ENCODE measurements around the gene MPZL1.
A peak's percentile ranks its signal among the peaks of the same experiment; 100 is the strongest.
"Not testable (repeated sequence)": the region's sequence is repeated elsewhere in the genome, so short reads cannot be mapped to it uniquely, and the experiment has no call there.

The MPZL1 gene

DNA sequence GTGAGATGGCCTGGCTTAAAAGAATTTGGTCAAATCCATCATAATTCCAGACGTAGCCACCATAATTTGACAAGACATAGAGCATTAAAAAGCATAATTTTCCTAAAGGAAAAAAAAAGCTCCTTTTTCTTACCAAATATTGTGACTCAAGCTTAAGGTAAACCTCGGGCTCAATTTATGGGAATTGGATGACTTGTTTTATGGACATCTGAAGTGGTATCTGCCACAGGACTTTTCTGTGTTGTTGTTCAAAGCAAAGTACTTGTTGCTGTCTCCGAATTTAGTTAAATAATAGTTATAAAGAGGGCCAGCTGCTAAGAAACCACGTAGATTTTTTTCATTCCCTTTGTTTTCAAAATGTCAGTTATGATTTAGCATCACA, 1.1 kb downstream of the MPZL1 start:
- Histone ChIP-seq H3K4me1 (ENCODE audit: control insufficient read depth, insufficient read depth, low read length) (peaks cover 12% of the 10 kb centered on the region), H3K4me3 (ENCODE audit: low read length) (peak overlapping the region; percentile 86), H3K9me3 (ENCODE audit: control insufficient read depth, low read length) (no peaks in the 10 kb centered on the region), H3K36me3 (ENCODE audit: control insufficient read depth, insufficient read depth, low read length) (no peaks in the 10 kb centered on the region), H3K9ac (ENCODE audit: low read length) (peak overlapping the region; percentile 81), H3K27me3 (ENCODE audit: control insufficient read depth, insufficient read depth, low read length) (no peaks in the 10 kb centered on the region)

GRCh38 chr1:167723707-167724323, 2.0 kb downstream of the MPZL1 start:
- Histone ChIP-seq H3K9ac (ENCODE audit: low read length) (no peak overlapping the region), H3K4me1 (ENCODE audit: control insufficient read depth, insufficient read depth, low read length) (peaks cover 12% of the 10 kb centered on the region), H3K27me3 (ENCODE audit: control insufficient read depth, insufficient read depth, low read length) (no peaks in the 10 kb centered on the region), H3K9me3 (ENCODE audit: control insufficient read depth, low read length) (no peaks in the 10 kb centered on the region), H3K36me3 (ENCODE audit: control insufficient read depth, insufficient read depth, low read length) (no peaks in the 10 kb centered on the region), H3K4me3 (ENCODE audit: low read length) (no peak overlapping the region)

- Histone ChIP-seq H3K27me3 (ENCODE audit: control insufficient read depth, insufficient read depth, low read length) (no peaks in the 10 kb centered on the region), H3K9ac (ENCODE audit: low read length) (no peak overlapping the region), H3K4me3 (ENCODE audit: low read length) (no peak overlapping the region), H3K9me3 (ENCODE audit: control insufficient read depth, low read length) (no peaks in the 10 kb centered on the region), H3K36me3 (ENCODE audit: control insufficient read depth, insufficient read depth, low read length) (no peaks in the 10 kb centered on the region), H3K4me1 (ENCODE audit: control insufficient read depth, insufficient read depth, low read length) (peaks cover 12% of the 10 kb centered on the region)
Observed at GRCh38 chr1:167726008-167726407, 4.2 kb downstream of the MPZL1 start.

DNA sequence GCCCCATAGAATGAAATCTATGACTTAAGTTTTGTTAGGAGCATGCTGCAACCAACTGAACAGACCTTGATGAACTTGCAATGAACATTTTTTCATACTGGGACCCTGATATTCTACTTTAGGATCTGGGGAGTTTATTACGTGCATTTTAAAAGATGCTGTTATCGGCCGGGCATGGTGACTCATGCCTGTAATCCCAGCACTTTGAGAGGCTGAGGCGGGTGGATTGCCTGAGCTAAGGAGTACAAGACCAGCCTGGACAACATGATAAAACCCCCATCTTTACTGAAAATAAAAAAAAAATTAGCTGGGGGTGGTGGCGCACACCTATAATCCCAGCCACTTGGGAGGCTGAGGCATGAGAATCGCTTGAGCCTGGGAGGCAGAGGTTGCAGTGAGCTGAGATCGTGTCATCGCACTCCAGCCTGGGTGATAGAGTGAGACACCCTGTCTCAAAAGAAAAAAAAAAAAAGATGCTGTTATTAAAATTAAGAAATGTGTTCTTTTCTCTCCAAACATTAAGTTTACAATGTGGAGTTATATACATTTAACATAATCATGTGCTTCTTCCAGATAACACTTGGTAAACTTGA, 7.1 kb downstream of the MPZL1 start:
- H3K9ac ChIP-seq (ENCODE audit: low read length) = no peak overlapping the region
- peaks cover 5% of the 10 kb centered on the region for H3K4me1 ChIP-seq (ENCODE audit: control insufficient read depth, insufficient read depth, low read length)
- H3K9me3 ChIP-seq (ENCODE audit: control insufficient read depth, low read length) = no peaks in the 10 kb centered on the region
- no peak overlapping the region for H3K4me3 ChIP-seq (ENCODE audit: low read length)
- no peaks in the 10 kb centered on the region for H3K27me3 ChIP-seq (ENCODE audit: control insufficient read depth, insufficient read depth, low read length)
- H3K36me3 ChIP-seq (ENCODE audit: control insufficient read depth, insufficient read depth, low read length) = no peaks in the 10 kb centered on the region

DNA sequence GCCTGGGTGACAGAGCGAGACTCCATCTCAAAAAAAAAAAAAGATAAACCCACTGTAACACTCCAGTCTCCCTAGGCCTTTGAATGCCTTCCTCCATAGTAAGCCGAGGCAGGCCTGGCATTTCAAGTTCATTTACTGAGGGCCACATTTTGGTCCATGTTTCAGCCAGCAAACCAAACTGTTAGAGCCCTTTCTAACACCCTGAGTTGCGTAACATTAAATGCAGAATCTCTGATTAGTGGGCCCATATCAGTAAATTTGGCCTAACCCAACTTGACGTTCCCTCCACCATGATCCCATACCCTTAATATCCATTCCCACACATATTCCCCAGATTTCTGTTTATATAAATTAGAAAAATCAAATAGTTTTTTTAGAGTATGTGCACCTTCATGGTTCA, 12.4 kb downstream of the MPZL1 start:
- Histone ChIP-seq H3K4me1 (ENCODE audit: control insufficient read depth, insufficient read depth, low read length) (peaks cover 13% of the 10 kb centered on the region), H3K36me3 (ENCODE audit: control insufficient read depth, insufficient read depth, low read length) (no peaks in the 10 kb centered on the region), H3K27me3 (ENCODE audit: control insufficient read depth, insufficient read depth, low read length) (no peaks in the 10 kb centered on the region), H3K9ac (ENCODE audit: low read length) (no peak overlapping the region), H3K9me3 (ENCODE audit: control insufficient read depth, low read length) (no peaks in the 10 kb centered on the region), H3K4me3 (ENCODE audit: low read length) (no peak overlapping the region)

- Histone ChIP-seq H3K9me3 (ENCODE audit: control insufficient read depth, low read length) (no peaks in the 10 kb centered on the region), H3K9ac (ENCODE audit: low read length) (no peak overlapping the region), H3K4me3 (ENCODE audit: low read length) (no peak overlapping the region), H3K36me3 (ENCODE audit: control insufficient read depth, insufficient read depth, low read length) (no peaks in the 10 kb centered on the region), H3K4me1 (ENCODE audit: control insufficient read depth, insufficient read depth, low read length) (peaks cover 18% of the 10 kb centered on the region), H3K27me3 (ENCODE audit: control insufficient read depth, insufficient read depth, low read length) (no peaks in the 10 kb centered on the region)
Observed at GRCh38 chr1:167734841-167735240, 13.1 kb downstream of the MPZL1 start.

DNA sequence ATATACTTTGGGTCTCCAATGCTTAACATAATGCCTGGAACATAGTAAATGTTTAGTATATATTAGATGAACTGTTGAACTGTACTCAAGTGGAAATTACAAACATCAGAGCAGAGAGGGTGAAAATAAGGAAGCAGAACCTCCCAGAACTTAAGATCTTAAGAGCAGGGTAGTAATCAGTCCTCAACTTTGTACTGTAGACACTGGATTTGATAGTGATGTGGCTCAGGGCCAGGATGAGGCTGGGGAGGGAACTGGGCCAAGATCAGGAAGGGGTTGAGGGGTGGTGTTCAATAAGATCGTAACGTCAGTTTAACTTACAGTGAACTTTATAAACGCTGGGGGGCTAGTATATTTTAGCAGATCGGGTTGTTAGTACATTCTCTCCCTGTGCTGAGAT, 15.4 kb downstream of the MPZL1 start:
- Histone ChIP-seq H3K9ac (ENCODE audit: low read length) (no peak overlapping the region), H3K36me3 (ENCODE audit: control insufficient read depth, insufficient read depth, low read length) (no peaks in the 10 kb centered on the region), H3K4me1 (ENCODE audit: control insufficient read depth, insufficient read depth, low read length) (peaks cover 25% of the 10 kb centered on the region), H3K4me3 (ENCODE audit: low read length) (no peak overlapping the region), H3K9me3 (ENCODE audit: control insufficient read depth, low read length) (no peaks in the 10 kb centered on the region), H3K27me3 (ENCODE audit: control insufficient read depth, insufficient read depth, low read length) (no peaks in the 10 kb centered on the region)

DNA sequence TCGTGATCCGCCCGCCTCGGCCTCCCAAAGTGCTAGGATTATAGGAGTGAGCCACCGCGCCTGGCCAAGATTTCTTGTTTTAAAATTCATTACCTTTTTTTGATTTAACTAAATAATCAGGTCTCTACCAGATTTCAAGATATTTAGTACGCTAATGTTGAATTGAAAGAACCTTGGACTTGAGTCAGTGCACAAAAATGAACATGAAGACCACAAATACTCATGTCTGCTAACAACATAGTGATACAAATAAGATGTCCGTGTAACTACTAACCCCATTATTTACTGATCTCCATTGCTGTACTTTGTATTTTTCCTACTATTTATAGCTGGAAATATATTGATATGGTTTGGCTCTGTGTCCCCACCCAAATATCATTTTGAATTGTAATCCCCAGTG, 16.4 kb downstream of the MPZL1 start:
- Histone ChIP-seq H3K27me3 (ENCODE audit: control insufficient read depth, insufficient read depth, low read length) (no peaks in the 10 kb centered on the region), H3K9ac (ENCODE audit: low read length) (no peak overlapping the region), H3K9me3 (ENCODE audit: control insufficient read depth, low read length) (no peaks in the 10 kb centered on the region), H3K4me3 (ENCODE audit: low read length) (no peak overlapping the region), H3K36me3 (ENCODE audit: control insufficient read depth, insufficient read depth, low read length) (no peaks in the 10 kb centered on the region), H3K4me1 (ENCODE audit: control insufficient read depth, insufficient read depth, low read length) (peaks cover 25% of the 10 kb centered on the region)

GRCh38 chr1:167739752-167740151, 18.0 kb downstream of the MPZL1 start:
- Histone ChIP-seq H3K27me3 (ENCODE audit: control insufficient read depth, insufficient read depth, low read length) (no peaks in the 10 kb centered on the region), H3K9me3 (ENCODE audit: control insufficient read depth, low read length) (no peaks in the 10 kb centered on the region), H3K4me3 (ENCODE audit: low read length) (no peak overlapping the region), H3K36me3 (ENCODE audit: control insufficient read depth, insufficient read depth, low read length) (no peaks in the 10 kb centered on the region), H3K9ac (ENCODE audit: low read length) (no peak overlapping the region), H3K4me1 (ENCODE audit: control insufficient read depth, insufficient read depth, low read length) (peaks cover 25% of the 10 kb centered on the region)

- H3K4me1 ChIP-seq (ENCODE audit: control insufficient read depth, insufficient read depth, low read length) = peaks cover 22% of the 10 kb centered on the region
- not testable (repeated sequence) for H3K27me3 ChIP-seq (ENCODE audit: control insufficient read depth, insufficient read depth, low read length); H3K36me3 ChIP-seq (ENCODE audit: control insufficient read depth, insufficient read depth, low read length)
Observed at GRCh38 chr1:167741103-167741502, 19.3 kb downstream of the MPZL1 start.

GRCh38 chr1:167742392-167743057, 20.7 kb downstream of the MPZL1 start:
- H3K4me1 ChIP-seq (ENCODE audit: control insufficient read depth, insufficient read depth, low read length) = peaks cover 15% of the 10 kb centered on the region
- not testable (repeated sequence) for H3K4me3 ChIP-seq (ENCODE audit: low read length); H3K27me3 ChIP-seq (ENCODE audit: control insufficient read depth, insufficient read depth, low read length)

More at GRCh38 chr1:167741103-167741502, 19.3 kb downstream of the MPZL1 start:
- H3K4me3 ChIP-seq (ENCODE audit: low read length); H3K9me3 ChIP-seq (ENCODE audit: control insufficient read depth, low read length); H3K9ac ChIP-seq (ENCODE audit: low read length): not testable (repeated sequence)

GRCh38 chr1:167744901-167745300, 23.1 kb downstream of the MPZL1 start:
- Histone ChIP-seq H3K36me3 (ENCODE audit: control insufficient read depth, insufficient read depth, low read length) (no peaks in the 10 kb centered on the region), H3K4me3 (ENCODE audit: low read length) (no peak overlapping the region), H3K9ac (ENCODE audit: low read length) (no peak overlapping the region), H3K4me1 (ENCODE audit: control insufficient read depth, insufficient read depth, low read length) (peaks cover 10% of the 10 kb centered on the region), H3K9me3 (ENCODE audit: control insufficient read depth, low read length) (no peaks in the 10 kb centered on the region), H3K27me3 (ENCODE audit: control insufficient read depth, insufficient read depth, low read length) (no peaks in the 10 kb centered on the region)

More at GRCh38 chr1:167742392-167743057, 20.7 kb downstream of the MPZL1 start:
- H3K9ac ChIP-seq (ENCODE audit: low read length); H3K36me3 ChIP-seq (ENCODE audit: control insufficient read depth, insufficient read depth, low read length); H3K9me3 ChIP-seq (ENCODE audit: control insufficient read depth, low read length): not testable (repeated sequence)
